ENCODE measurements around the gene TRAT1.

TRAT1 gene

GRCh38 chr3:108822123-108822897, at the start of gene TRAT1:
Gene TRAT1, plus strand, starts transcription at chr3:108822786. Its CDS starts 142 bp downstream, at chr3:108822928.
- no peak within 1 kb of the TSS for H3K4me3 ChIP-seq (replicated peaks in 1 of 2; ENCODE audit: low read depth in 2 of 2, low read length in 2 of 2)
- DNase-seq (ENCODE audit: low read depth in 2 of 2) = no peak
- no peak for TF ChIP-seq CTCF (IDR thresholded peaks at IDR 0.05; ENCODE audit: low read depth, low read length)

- no peak overlapping the region for H3K4me3 ChIP-seq (replicated peaks in 1 of 2; ENCODE audit: low read depth in 2 of 2, low read length in 2 of 2)
- DNase-seq (ENCODE audit: low read depth in 2 of 2) = no peak
- no peak for TF ChIP-seq CTCF (IDR thresholded peaks at IDR 0.05; ENCODE audit: low read depth, low read length)
Measured at GRCh38 chr3:108775649-108776048, 46.9 kb upstream of the TRAT1 start.

GRCh38 chr3:108779496-108779895, 43.1 kb upstream of the TRAT1 start:
- no peak for DNase-seq (ENCODE audit: low read depth in 2 of 2)
- TF ChIP-seq CTCF (IDR thresholded peaks at IDR 0.05; ENCODE audit: low read depth, low read length) = no peak
- no peak overlapping the region for H3K4me3 ChIP-seq (replicated peaks in 1 of 2; ENCODE audit: low read depth in 2 of 2, low read length in 2 of 2)

GRCh38 chr3:108780235-108780634, 42.4 kb upstream of the TRAT1 start:
- no peak for DNase-seq (ENCODE audit: low read depth in 2 of 2)
- TF ChIP-seq CTCF (IDR thresholded peaks at IDR 0.05; ENCODE audit: low read depth, low read length) = no peak
- no peak overlapping the region for H3K4me3 ChIP-seq (replicated peaks in 1 of 2; ENCODE audit: low read depth in 2 of 2, low read length in 2 of 2)

GRCh38 chr3:108791473-108791872, 31.1 kb upstream of the TRAT1 start:
- DNase-seq (ENCODE audit: low read depth in 2 of 2) = no peak
- no peak for TF ChIP-seq CTCF (IDR thresholded peaks at IDR 0.05; ENCODE audit: low read depth, low read length)

GRCh38 chr3:108804437-108804836, 18.1 kb upstream of the TRAT1 start:
- no peak for DNase-seq (ENCODE audit: low read depth in 2 of 2)
- TF ChIP-seq CTCF (IDR thresholded peaks at IDR 0.05; ENCODE audit: low read depth, low read length) = no peak
- no peak overlapping the region for H3K4me3 ChIP-seq (replicated peaks in 1 of 2; ENCODE audit: low read depth in 2 of 2, low read length in 2 of 2)

More at GRCh38 chr3:108791473-108791872, 31.1 kb upstream of the TRAT1 start:
- H3K4me3 ChIP-seq (replicated peaks in 1 of 2; ENCODE audit: low read depth in 2 of 2, low read length in 2 of 2) = no peak overlapping the region

Data from cardiac fibroblast (primary cell).